HG02678 (cell line): ENCODE results near the gene ASGR2.
A peak's percentile ranks its signal among the peaks of the same experiment; 100 is the strongest.
"Not testable (repeated sequence)": the region's sequence is repeated elsewhere in the genome, so short reads cannot be mapped to it uniquely, and the experiment has no call there.

Experiments used
- ATAC-seq: cut with Tn5 transposase; IDR thresholded peaks from one replicate; pipeline ENCODE4 v1.9.1; 2021; ENCODE audit warnings: mild to moderate bottlenecking, moderate library complexity; ENCODE audit not compliant: unreplicated experiment

ASGR2 gene

GRCh38 chr17:7114241-7114874 lies at the start of gene ASGR2:
TSS of gene ASGR2 (minus strand) at chr17:7114822. CDS start at chr17:7114240, 582 bp downstream.
- ATAC-seq: no peak

- not testable (repeated sequence) for ATAC-seq
Observed at GRCh38 chr17:7159571-7159970, 44.9 kb upstream of the ASGR2 start.

- not testable (repeated sequence) for ATAC-seq
Observed at GRCh38 chr17:7158424-7158823, 43.8 kb upstream of the ASGR2 start.

- ATAC-seq: no peak
Observed at GRCh38 chr17:7156342-7156940, 41.8 kb upstream of the ASGR2 start.

GRCh38 chr17:7147772-7148171 lies 33.1 kb upstream of the ASGR2 start:
- no peak for ATAC-seq

- no peak for ATAC-seq
Observed at GRCh38 chr17:7146115-7146514, 31.5 kb upstream of the ASGR2 start.

- no peak for ATAC-seq
Observed at GRCh38 chr17:7144213-7144612, 29.6 kb upstream of the ASGR2 start.

GRCh38 chr17:7141824-7142223 lies 27.2 kb upstream of the ASGR2 start:
- no peak for ATAC-seq

GRCh38 chr17:7139400-7139799 lies 24.8 kb upstream of the ASGR2 start:
- no peak for ATAC-seq

GRCh38 chr17:7138800-7139381 lies 24.3 kb upstream of the ASGR2 start:
- no peak for ATAC-seq

- no peak for ATAC-seq
Observed at GRCh38 chr17:7137171-7137943, 22.7 kb upstream of the ASGR2 start.

GRCh38 chr17:7136266-7136877 lies 21.8 kb upstream of the ASGR2 start:
- no peak for ATAC-seq

- no peak for ATAC-seq
Observed at GRCh38 chr17:7133916-7134315, 19.3 kb upstream of the ASGR2 start.

- ATAC-seq: no peak
Observed at GRCh38 chr17:7133424-7133823, 18.8 kb upstream of the ASGR2 start.

- peak; percentile 71 for ATAC-seq
Observed at GRCh38 chr17:7132511-7133094, 18.0 kb upstream of the ASGR2 start.

GRCh38 chr17:7131423-7131791 lies 16.8 kb upstream of the ASGR2 start:
- ATAC-seq: no peak

GRCh38 chr17:7130621-7131422 lies 16.2 kb upstream of the ASGR2 start:
- ATAC-seq: no peak

- no peak for ATAC-seq
Observed at GRCh38 chr17:7129311-7129710, 14.7 kb upstream of the ASGR2 start.

GRCh38 chr17:7128160-7128559 lies 13.5 kb upstream of the ASGR2 start:
- no peak for ATAC-seq

GRCh38 chr17:7127501-7127900 lies 12.9 kb upstream of the ASGR2 start:
- ATAC-seq: not testable (repeated sequence)
